Ovary (tissue), 3 donors: ENCODE results near the gene FUBP3.

Experiments
- CTCF ChIP-seq, 3 donors: fragments of 450-650 bp in 2 of 3; fragments of 200-600 bp in 1 of 3; IDR thresholded peaks; one replicate each; pipeline versions ENCODE4 v1.5.1 to v1.8.0; 2016 to 2022; ENCODE audit warnings: antibody characterized with exemption in 3 of 3, mild to moderate bottlenecking in 1 of 3
- EP300 ChIP-seq: sonication (generic); formaldehyde crosslinking; IDR thresholded peaks from one replicate; pipeline ENCODE4 v1.6.1; 2017; ENCODE audit warnings: antibody characterized with exemption
- donor health status: DM: no; HTN: no; CAD: no.

- TF ChIP-seq EP300 (no peak), CTCF (IDR thresholded peaks at IDR 0.05) (no peak)
These were observed 24.3 kb upstream of the FUBP3 start for GRCh38 chr9:130555061-130555460.
